Adrenal gland (tissue), 12 donors: Measurements from ENCODE around the gene EEF1AKMT4. TPM values are rescaled to one million over a fixed set of nuclear protein-coding genes. Genes with fewer than 3 reads are reported as not detected.

ENCODE experiments used
- DNase-seq, 7 donors: peaks; one replicate each; pipeline ENCODE4 v3.0.0-alpha.2; 2019 to 2020
- H3K27ac ChIP-seq, 5 donors: fragments of 200-600 bp; sonication (generic) in 4 of 5; 1 replicate in 3 of 5; 2 replicates in 2 of 5; pipeline versions ENCODE4 v1.5.1 to v1.8.0; 2016 to 2020; ENCODE audit warnings: mild to moderate bottlenecking in 1 of 5
- H3K27me3 ChIP-seq: fragments of 200-600 bp; 2 replicates; pipeline ENCODE4 v1.8.0; 2021
- H3K36me3 ChIP-seq, 2 donors: fragments of 200-600 bp; replicated peaks in 1 of 2; 1 replicate in 1 of 2; 2 replicates in 1 of 2; pipeline versions ENCODE4 v1.5.1 to v1.8.0; 2018 to 2022
- H3K4me1 ChIP-seq, 2 donors: fragments of 200-600 bp; replicated peaks in 1 of 2; 1 replicate in 1 of 2; 2 replicates in 1 of 2; pipeline versions ENCODE4 v1.5.1 to v1.8.0; 2018 to 2021
- H3K4me3 ChIP-seq, 4 donors: fragments of 200-600 bp; sonication (generic) in 3 of 4; one replicate each; pipeline ENCODE4 v1.5.1; 2016 to 2018
- H3K9me3 ChIP-seq, 3 donors: fragments of 200-600 bp; sonication (generic) in 1 of 3; replicated peaks in 1 of 3; 1 replicate in 2 of 3; 2 replicates in 1 of 3; pipeline versions ENCODE4 v1.5.1 to v1.8.0; 2016 to 2021
- CTCF ChIP-seq, 6 experiments: fragments of 450-650 bp in 4 of 6; fragments of 200-600 bp in 2 of 6; sonication (generic) in 1 of 6; IDR thresholded peaks; 1 replicate in 5 of 6; 2 replicates in 1 of 6; pipeline versions ENCODE4 v1.5.1 to v1.8.0; 2016 to 2021; ENCODE audit warnings: antibody characterized with exemption in 6 of 6, mild to moderate bottlenecking in 2 of 6, moderate library complexity in 1 of 6
- POLR2A ChIP-seq, 2 donors: fragments of 450-650 bp; IDR thresholded peaks; one replicate each; pipeline ENCODE4 v1.6.1; 2017; ENCODE audit warnings: antibody characterized with exemption in 2 of 2, mild to moderate bottlenecking in 2 of 2, moderate library complexity in 1 of 2
- WGBS, 4 donors: extraction: QIAGEN DNeasy Blood & Tissue Kit in 2 of 4; methylation state at CpG; one replicate each; pipeline versions ENCODE4 v1.1.5 to v1.1.7; 2013 to 2017; 5-methylcytosine and 5-hydroxymethylcytosine counted together
- intact Hi-C, 2 donors: fragments of 100-400 bp; cut with DNase I; formaldehyde crosslinking; loops; one replicate each; pipeline versions ENCODE4 v1.14.1 to v1.15.0; 2022 to 2023
- polyA plus RNA-seq, 3 donors: library from polyadenylated mRNA; stranded (reverse); fragments of 200-250 nt in 2 of 3; fragments of 350-450 nt in 1 of 3; fragmentation: Illumina TruSeq in 1 of 3; extraction: RNeasy Lipid Tissue Mini Kit (QIAGEN cat#74804) in 1 of 3; gene quantifications; one replicate each; pipeline ENCODE4 v1.2.3, GENCODE V29; 2013 to 2014
- total RNA-seq, 9 donors: library from RNA; depleted of rRNA in 4 of 9; stranded (reverse); fragments of >200 nt in 4 of 9; fragments of 120-200 nt in 1 of 9; fragmentation: NEBNext Ultra II Directional in 1 of 9; extraction: Animal tissue kit (Norgen Biotek cat#: 25700) in 1 of 9; gene quantifications; one replicate each; pipeline versions ENCODE4 v1.1.0 to v1.2.4, GENCODE V29; 2013 to 2023
- donor health status: healthy with polysubstance abuse.
- donor health status: Bipolar disorder and iron deficiency.
- donor health status: DM: yes; HTN: yes; CAD: no.
- donor health status: DM: no; HTN: no; CAD: no.
- donor health status: DM: no; HTN: no; CAD: no.
- donor health status: DM: yes; HTN: yes; CAD: no.

The EEF1AKMT4 gene
- total and polyA plus RNA-seq, 12 donors, result 1.8 to 8.3 (median 4.1) TPM

DNA sequence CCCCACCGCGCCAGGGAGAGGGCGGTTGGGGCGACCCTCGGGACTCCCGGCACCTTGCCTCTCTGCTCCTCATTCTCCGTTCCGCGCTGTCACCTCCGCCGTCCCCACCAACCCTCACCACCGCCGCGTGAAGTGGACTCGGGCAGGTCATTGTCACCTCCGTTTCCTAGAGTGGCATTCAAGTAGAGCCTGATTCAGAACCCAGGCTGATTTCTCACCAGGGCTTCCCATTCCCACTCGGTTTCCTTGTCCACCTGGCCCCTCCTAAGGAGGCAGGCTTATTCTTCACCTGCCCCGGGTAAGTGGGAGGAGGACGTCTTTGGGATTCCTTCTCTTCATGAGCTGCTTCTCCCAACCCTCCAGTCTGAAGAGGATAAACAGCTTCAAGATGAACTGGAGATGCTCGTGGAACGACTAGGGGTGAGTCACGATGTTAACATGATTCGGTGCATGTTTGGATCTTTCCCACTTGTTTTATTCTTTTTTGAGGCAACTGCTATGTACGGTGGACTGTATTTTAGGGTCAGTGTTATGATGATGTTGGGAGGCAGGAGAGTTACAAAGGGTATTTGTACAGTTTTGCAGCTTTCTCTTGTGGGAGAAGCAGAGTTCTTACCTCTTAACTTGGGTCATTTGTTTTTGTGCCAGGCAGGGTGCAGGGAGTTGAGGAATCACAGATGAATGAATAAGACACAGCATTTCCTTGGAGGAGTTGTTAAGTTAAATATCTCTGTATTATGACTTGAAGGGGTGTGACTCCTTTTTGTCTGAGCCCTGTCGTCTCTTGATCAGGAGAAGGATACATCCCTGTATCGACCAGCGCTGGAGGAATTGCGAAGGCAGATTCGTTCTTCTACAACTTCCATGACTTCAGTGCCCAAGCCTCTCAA lies 50.3 kb downstream of the EEF1AKMT4 start:
- Histone ChIP-seq H3K4me1 (peaks cover 4 to 12% of the 10 kb centered on the region in 2 donors), H3K27ac (peak overlapping the region; percentile 15 to 85 (median 63)), H3K9me3 (no peaks in the 10 kb centered on the region), H3K4me3 (peak overlapping the region in 3 of 4 donors; percentile 77 to 89 (median 79)), H3K27me3 (no peaks in the 10 kb centered on the region), H3K36me3 (peaks cover 0 to 46% of the 10 kb centered on the region in 2 donors)
- DNase-seq, result peak in 2 of 7 donors; percentile 29 to 45
- 14 to 31% (median 16%) methylated on average over 16 to 29 of the region's 29 CpGs for WGBS, 4 donors
- intact Hi-C loops, result no loop called here
- TF ChIP-seq CTCF (IDR thresholded peaks at IDR 0.05), result peak in 1 of 6 experiments; percentile 18
- no peak for TF ChIP-seq POLR2A (IDR thresholded peaks at IDR 0.05)

- no peaks in the 10 kb centered on the region for H3K27me3 ChIP-seq
- H3K27ac ChIP-seq, result peak overlapping the region in 3 of 5 donors; percentile 15 to 85 (median 63)
- WGBS, 4 donors, result 58 to 65% (median 61%) methylated on average over 3 of the region's 3 CpGs
- H3K4me3 ChIP-seq, result no peak overlapping the region
- peaks cover 0 to 52% of the 10 kb centered on the region in 2 donors for H3K36me3 ChIP-seq
- no peak for DNase-seq
- H3K9me3 ChIP-seq, result no peaks in the 10 kb centered on the region
- intact Hi-C loops, result no loop called here
- peaks cover 4 to 12% of the 10 kb centered on the region in 2 donors for H3K4me1 ChIP-seq
- TF ChIP-seq POLR2A (IDR thresholded peaks at IDR 0.05) (no peak), CTCF (IDR thresholded peaks at IDR 0.05) (no peak)
Observed at GRCh38 chr3:184300378-184300720, 50.9 kb downstream of the EEF1AKMT4 start.

- no peaks in the 10 kb centered on the region for H3K27me3 ChIP-seq
- no peak overlapping the region for H3K27ac ChIP-seq
- no peak overlapping the region for H3K4me3 ChIP-seq
- intact Hi-C loops, result loop anchor here in 1 of 2 donors (5.0 kb wide), 1 partner anchor 37 kb away; no protein-coding TSS in a partner anchor
- peaks cover 0 to 84% of the 10 kb centered on the region in 2 donors for H3K36me3 ChIP-seq
- DNase-seq, result no peak
- H3K4me1 ChIP-seq, result peaks cover 0 to 1% of the 10 kb centered on the region in 2 donors
- no peaks in the 10 kb centered on the region for H3K9me3 ChIP-seq
- TF ChIP-seq CTCF (IDR thresholded peaks at IDR 0.05) (peak in 5 of 6 experiments; percentile 15 to 32 (median 29)), POLR2A (IDR thresholded peaks at IDR 0.05) (no peak)
- WGBS, 4 donors, result 38 to 62% (median 45%) methylated on average over 1 of the region's 1 CpG
Observed at GRCh38 chr3:184305577-184305976, 56.1 kb downstream of the EEF1AKMT4 start.

- TF ChIP-seq CTCF (IDR thresholded peaks at IDR 0.05) (no peak), POLR2A (IDR thresholded peaks at IDR 0.05) (no peak)
- no peaks in the 10 kb centered on the region for H3K27me3 ChIP-seq
- peaks cover 0 to 76% of the 10 kb centered on the region in 2 donors for H3K36me3 ChIP-seq
- intact Hi-C loops, result loop anchor here in 1 of 2 donors (5.0 kb wide), 1 partner anchor 36 kb away; no protein-coding TSS in a partner anchor
- 94 to 97% (median 95%) methylated on average over 4 of the region's 4 CpGs for whole genome bisulfite sequencing, 4 donors
- DNase-seq, result no peak
- no peak overlapping the region for H3K4me3 ChIP-seq
- no peak overlapping the region for H3K27ac ChIP-seq
- H3K4me1 ChIP-seq, result no peaks in the 10 kb centered on the region
- no peaks in the 10 kb centered on the region for H3K9me3 ChIP-seq
Observed at GRCh38 chr3:184306341-184306972, 57.0 kb downstream of the EEF1AKMT4 start.
